Fibroblast of the aortic adventitia (primary cell): Measurements from ENCODE around the gene RFX8. TPM values are rescaled to one million over a fixed set of nuclear protein-coding genes. Genes with fewer than 3 reads are reported as not detected.

ENCODE experiments used
- DNase-seq: peaks from one replicate; pipeline ENCODE4 v3.0.0-alpha.2; 2010; ENCODE audit warnings: low read depth
- H3K4me3 ChIP-seq: 2 replicates; pipeline ENCODE4 v1.5.1; 2011; ENCODE audit warnings: low read depth, mild to moderate bottlenecking, control low read depth, low read length, moderate library complexity
- CTCF ChIP-seq: IDR thresholded peaks from 2 replicates; pipeline ENCODE4 v1.5.1; 2011; ENCODE audit warnings: mild to moderate bottlenecking, low read length, control low read depth, inconsistent platforms; ENCODE audit not compliant: insufficient read depth
- total RNA-seq: library from RNA; depleted of rRNA; stranded (reverse); fragments of >200 nt; gene quantifications from 2 replicates; pipeline ENCODE4 v1.2.3, GENCODE V29; 2012; ENCODE audit warnings: low replicate concordance

The RFX8 gene
- total RNA-seq, 1 donor = 24.1 TPM

GRCh38 chr2:101433465-101433864 is 41.4 kb downstream of the RFX8 start:
- DNase-seq = no peak
- no peak for TF ChIP-seq CTCF
- H3K4me3 ChIP-seq = no peak overlapping the region

- H3K4me3 ChIP-seq = no peak overlapping the region
- TF ChIP-seq CTCF = no peak
- DNase-seq = peak; percentile 48
Observed at GRCh38 chr2:101432411-101433181, 42.3 kb downstream of the RFX8 start.

GRCh38 chr2:101431486-101431885 is 43.4 kb downstream of the RFX8 start:
- no peak for TF ChIP-seq CTCF
- DNase-seq = no peak
- H3K4me3 ChIP-seq = no peak overlapping the region

GRCh38 chr2:101430156-101430555 is 44.8 kb downstream of the RFX8 start:
- DNase-seq = no peak
- TF ChIP-seq CTCF = no peak
- no peak overlapping the region for H3K4me3 ChIP-seq

GRCh38 chr2:101429453-101429852 is 45.5 kb downstream of the RFX8 start:
- TF ChIP-seq CTCF = no peak
- no peak overlapping the region for H3K4me3 ChIP-seq
- no peak for DNase-seq

- no peak for TF ChIP-seq CTCF
- H3K4me3 ChIP-seq = no peak overlapping the region
- DNase-seq = no peak
Observed at GRCh38 chr2:101428422-101429176, 46.3 kb downstream of the RFX8 start.
